Left cardiac atrium (tissue), 4 donors: Measurements from ENCODE around the gene NGDN. TPM values are rescaled to one million over a fixed set of nuclear protein-coding genes. Genes with fewer than 3 reads are reported as not detected.

Source experiments
- ATAC-seq, 2 donors: fragments of 200-7000 bp; cut with Tn5 transposase; one replicate each; pipeline ENCODE4 v1.9.1; 2020; ENCODE audit warnings: mild to moderate bottlenecking in 2 of 2, moderate library complexity in 2 of 2
- DNase-seq: peaks from one replicate; pipeline ENCODE4 v3.0.0-alpha.2; 2020
- intact Hi-C, 2 donors: fragments of 100-400 bp; cut with DNase I; formaldehyde crosslinking; loops; one replicate each; pipeline versions ENCODE4 v1.14.1 to v1.15.1; 2022 to 2023
- total RNA-seq, 2 donors: library from RNA; stranded (reverse); fragmentation: NEBNext Ultra II Directional; extraction: Animal tissue kit (Norgen Biotek cat#: 25700); gene quantifications; one replicate each; pipeline ENCODE4 v1.2.1, GENCODE V29; 2021
- donor health status: DM: no; HTN: yes; CAD: no.
- donor health status: DM: no; HTN: yes; CAD: no; lungs with severe emphysema.
- donor health status: DM: yes; HTN: yes; CAD: no.
- donor health status: Dilated cardiomyopathy.

NGDN gene
- total RNA-seq, 2 donors from 2014 or later = 20.1 to 23.6 TPM

- no peak for DNase-seq
- intact Hi-C loops = no loop called here
- ATAC-seq = no peak
Observed at GRCh38 chr14:23437133-23438100, 32.1 kb upstream of the NGDN start.

GRCh38 chr14:23438101-23438971 lies 31.2 kb upstream of the NGDN start:
- ATAC-seq (peak; percentile 71 to 73), DNase-seq (peak; percentile 64)
- intact Hi-C loops = no loop called here

DNA sequence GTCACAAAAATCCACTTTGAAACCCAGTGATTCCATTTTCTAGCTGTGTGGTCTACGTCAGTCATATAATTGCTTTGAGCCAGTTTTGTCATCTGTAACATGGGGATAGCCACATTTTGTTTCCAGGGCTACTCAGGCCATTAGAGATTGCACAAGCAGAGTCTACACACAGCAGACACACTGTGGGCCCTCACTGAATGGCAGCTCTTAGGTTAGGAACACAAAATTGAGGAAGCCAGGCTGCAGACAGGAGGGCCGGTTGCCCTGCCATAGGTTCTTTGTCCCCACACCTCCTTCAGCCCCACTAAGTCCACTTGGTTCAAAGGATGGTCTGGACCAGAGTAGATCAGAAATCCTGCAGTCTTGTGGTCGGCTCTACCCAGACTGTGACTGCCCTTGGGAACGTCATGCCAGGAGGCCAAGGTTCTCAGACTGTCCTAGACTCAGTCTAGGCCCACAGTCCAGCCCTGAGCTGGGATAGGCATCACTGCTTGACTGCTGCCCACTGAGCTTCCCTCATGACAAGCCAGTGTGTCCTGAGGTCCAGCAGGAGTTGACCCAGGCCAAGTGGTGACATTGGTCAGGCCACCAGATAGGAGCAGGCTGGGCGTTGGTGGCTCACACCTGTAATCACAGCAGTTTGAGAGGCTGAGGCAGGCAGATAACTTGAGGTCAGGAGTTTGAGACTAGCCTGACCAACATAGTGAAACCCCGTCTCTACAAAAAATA lies 30.2 kb upstream of the NGDN start:
- DNase-seq (no peak), ATAC-seq (no peak)
- intact Hi-C loops = no loop called here

DNA sequence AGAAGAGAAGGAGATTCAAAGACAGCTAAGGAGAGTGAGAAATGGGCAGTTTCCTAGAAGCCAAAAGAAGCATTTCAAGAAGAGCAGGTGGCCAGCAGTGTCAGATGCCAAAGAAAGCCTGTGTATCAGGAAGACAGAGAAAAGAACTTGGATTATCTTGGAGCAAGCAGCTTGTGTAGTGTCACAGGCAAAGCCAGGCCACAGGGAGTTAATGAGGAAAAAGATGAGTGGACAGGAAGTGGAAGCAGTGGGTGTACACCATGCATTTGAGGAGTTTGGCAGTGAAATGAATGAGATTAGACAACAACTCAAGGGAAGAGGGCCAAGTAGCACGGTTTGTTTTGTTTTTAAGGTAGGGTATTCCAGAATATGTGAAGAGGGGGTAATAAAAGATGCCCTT lies 28.4 kb upstream of the NGDN start:
- intact Hi-C loops = loop anchor here in 1 of 2 donors (5.0 kb wide), 1 partner anchor 34 kb away; the partner anchor contains the start of gene MYH6
- ATAC-seq (no peak), DNase-seq (no peak)

DNA sequence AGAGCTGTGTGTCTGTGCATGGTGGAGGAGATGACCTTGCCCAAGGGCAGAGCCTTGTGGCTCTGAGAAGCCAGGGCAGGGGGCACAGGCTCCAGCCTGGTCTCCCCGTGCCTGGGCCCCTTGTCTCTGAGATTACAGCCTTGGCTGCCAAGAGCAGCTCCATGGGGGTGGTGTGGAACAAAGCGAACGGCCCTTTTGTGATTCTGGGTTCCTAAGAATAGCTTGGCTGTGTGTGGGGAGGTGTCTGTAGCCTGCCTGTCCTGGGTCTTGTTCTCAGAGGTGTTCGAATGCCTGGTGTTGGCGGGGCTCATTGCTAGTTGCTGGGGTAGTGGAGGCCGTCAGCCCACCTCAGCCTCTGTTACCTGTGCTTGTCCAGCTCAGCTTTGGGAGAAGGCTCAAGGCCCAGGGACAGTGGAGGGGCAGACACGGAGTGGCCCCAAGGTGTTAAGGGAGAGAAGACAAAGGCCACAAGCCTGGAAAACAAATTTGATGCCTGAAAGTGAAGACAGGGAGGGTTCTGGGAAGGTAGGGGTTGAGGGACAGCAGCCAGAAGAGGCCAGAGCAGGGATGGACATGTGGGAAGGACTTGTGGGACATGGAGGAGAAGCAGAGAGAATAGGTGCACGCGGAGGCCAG lies 26.7 kb upstream of the NGDN start:
- DNase-seq (peak; percentile 55), ATAC-seq (peak; percentile 58 to 63)
- intact Hi-C loops = loop anchor here (1.0 to 5.0 kb wide), 2 partner anchors 34 to 36 kb away; partner anchors contain the start of gene MYH6 (in 1 of the 2)

DNA sequence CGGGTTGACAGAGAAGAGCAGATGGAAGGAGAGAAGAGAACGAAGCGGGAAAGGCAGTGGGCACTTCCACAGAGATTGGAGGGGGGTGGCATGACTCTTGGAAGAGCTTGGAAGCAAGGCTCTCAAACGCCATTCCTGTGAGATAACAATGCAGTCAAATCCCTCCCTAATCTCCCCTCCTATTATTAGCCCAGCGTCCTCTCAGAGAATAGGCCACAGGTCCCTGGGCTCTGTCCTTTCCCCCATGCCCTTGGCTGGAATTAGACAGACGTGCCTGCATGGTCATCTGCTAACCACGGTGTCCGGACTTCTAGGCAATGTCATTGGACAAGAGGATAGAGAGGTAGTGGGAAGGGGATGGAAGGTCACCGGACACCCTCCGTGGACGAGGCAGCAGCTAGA lies 26.1 kb upstream of the NGDN start:
- intact Hi-C loops = loop anchor here (1.0 to 5.0 kb wide), 2 partner anchors 34 to 36 kb away; partner anchors contain the start of gene MYH6 (in 1 of the 2)
- peak; percentile 74 to 78 for ATAC-seq
- peak; percentile 40 for DNase-seq

DNA sequence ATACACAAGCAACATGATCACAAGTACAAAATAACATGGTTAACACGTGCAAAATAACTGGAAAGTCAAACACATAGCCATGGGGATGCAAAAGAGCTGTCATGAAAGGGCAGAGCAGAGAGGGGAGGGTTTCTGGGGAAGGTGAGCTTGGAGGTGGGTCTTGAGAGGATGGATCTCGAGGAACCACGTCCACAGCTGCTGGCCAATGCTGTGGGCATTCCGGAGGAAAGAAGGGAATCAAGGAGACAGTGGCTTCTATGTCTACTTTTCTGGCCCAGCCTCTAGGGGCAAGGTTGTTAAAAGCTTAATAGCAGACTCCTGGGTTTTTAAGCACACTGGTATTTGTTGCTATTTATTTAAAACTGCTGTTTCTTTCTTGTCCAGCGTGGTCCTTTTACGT lies 25.6 kb upstream of the NGDN start:
- no peak for ATAC-seq
- intact Hi-C loops = loop anchor here (1.0 to 5.0 kb wide), 2 partner anchors 35 to 37 kb away; partner anchors contain the start of gene MYH6 (in 1 of the 2)
- no peak for DNase-seq

- intact Hi-C loops = loop anchor here in 1 of 2 donors (5.0 kb wide), 1 partner anchor 37 kb away; the partner anchor contains the start of gene MYH6
- DNase-seq (no peak), ATAC-seq (peak in 1 of 2 donors; percentile 11)
Observed at GRCh38 chr14:23444314-23444713, 25.2 kb upstream of the NGDN start.

DNA sequence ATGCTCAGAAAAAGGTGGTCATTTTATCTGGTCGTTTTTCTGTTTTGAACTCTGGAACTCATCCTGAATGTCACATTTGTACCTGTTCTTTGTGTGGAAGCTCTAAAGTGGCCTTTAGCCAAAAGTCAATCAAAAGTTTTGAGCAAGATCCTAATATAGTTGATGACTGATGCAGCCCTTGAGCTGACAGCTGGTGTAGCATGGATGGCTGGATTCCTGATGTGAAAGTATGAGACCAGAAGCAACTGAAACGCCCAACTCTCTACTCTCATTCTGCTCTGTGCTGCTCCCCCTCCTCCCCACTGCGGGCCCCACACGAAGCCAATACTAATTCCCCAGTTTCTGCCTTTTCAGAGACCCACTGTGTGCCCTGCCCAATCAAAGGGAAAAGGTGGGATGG lies 23.7 kb upstream of the NGDN start:
- intact Hi-C loops = loop anchor here in 1 of 2 donors (2.0 kb wide), 1 partner anchor 117 kb away; no protein-coding TSS in a partner anchor
- ATAC-seq (peak in 1 of 2 donors; percentile 38), DNase-seq (no peak)

- ATAC-seq = peak; percentile 39 to 59
- intact Hi-C loops = loop anchor here in 1 of 2 donors (2.0 kb wide), 1 partner anchor 118 kb away; no protein-coding TSS in a partner anchor
- DNase-seq = peak; percentile 48
Observed at GRCh38 chr14:23446291-23446851, 23.1 kb upstream of the NGDN start.

GRCh38 chr14:23447361-23448350 lies 21.8 kb upstream of the NGDN start:
- intact Hi-C loops = loop anchor here in 1 of 2 donors (2.0 kb wide), 1 partner anchor 119 kb away; no protein-coding TSS in a partner anchor
- ATAC-seq (no peak), DNase-seq (no peak)

- ATAC-seq (no peak), DNase-seq (no peak)
- intact Hi-C loops = no loop called here
Observed at GRCh38 chr14:23449314-23449713, 20.2 kb upstream of the NGDN start.

- DNase-seq (no peak), ATAC-seq (no peak)
- intact Hi-C loops = loop anchor here in 1 of 2 donors (10.0 kb wide), 1 partner anchor 126 kb away; the partner anchor contains the start of gene PABPN1
Observed at GRCh38 chr14:23450379-23450778, 19.1 kb upstream of the NGDN start.

DNA sequence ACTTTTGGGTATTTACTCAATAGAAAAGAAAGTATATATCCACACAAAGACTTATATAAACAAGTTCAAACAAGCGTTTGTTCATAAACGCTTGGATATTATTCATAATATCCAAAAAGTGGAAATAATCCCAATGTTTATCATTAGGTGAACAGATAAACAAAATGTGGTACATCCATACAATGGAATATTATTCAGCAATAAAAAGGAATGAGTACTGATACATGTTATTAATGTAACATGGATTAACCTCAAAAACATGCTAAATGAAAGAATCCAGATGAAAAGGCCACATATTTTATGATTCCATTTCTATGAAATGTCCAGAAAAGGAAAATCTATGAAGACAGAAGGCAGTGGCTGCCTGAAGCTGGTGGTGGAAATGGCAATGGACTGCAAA lies 17.3 kb upstream of the NGDN start:
- intact Hi-C loops = loop anchor here in 1 of 2 donors (10.0 kb wide), 1 partner anchor 127 kb away; the partner anchor contains the start of gene PABPN1

GRCh38 chr14:23454445-23454856 lies 15.1 kb upstream of the NGDN start:
- intact Hi-C loops = loop anchor here in 1 of 2 donors (10.0 kb wide), 1 partner anchor 130 kb away; the partner anchor contains the start of gene PABPN1
- DNase-seq = no peak
- ATAC-seq = no peak

More for the DNA sequence above, 17.3 kb upstream of the NGDN start:
- DNase-seq (no peak), ATAC-seq (no peak)
